ENCODE results near the gene MARCHF3.

- TF ChIP-seq CTCF (IDR thresholded peaks at IDR 0.05; ENCODE audit: low read depth, low read length) (no peak), POLR2A (IDR thresholded peaks at IDR 0.05; ENCODE audit: extremely low read depth, insufficient read length) (no peak), MYC (IDR thresholded peaks at IDR 0.05; ENCODE audit: low read depth, low read length) (no peak), MAX (IDR thresholded peaks at IDR 0.05; ENCODE audit: low read depth, low read length) (no peak)
Measured at GRCh38 chr5:127014573-127014972, 15.8 kb downstream of the MARCHF3 start.

Measured in NB4 (cell line).